GM12875 (cell line): Measurements from ENCODE around the gene TSPAN2.

Experiments used
- H3K4me3 ChIP-seq: one replicate; pipeline ENCODE4 v1.5.1; 2011; ENCODE audit warnings: low read depth, low read length, control low read depth
- CTCF ChIP-seq: IDR thresholded peaks from 2 replicates; pipeline ENCODE4 v1.5.1; 2011; ENCODE audit warnings: low read depth, mild to moderate bottlenecking, control low read depth, inconsistent platforms, low read length, moderate library complexity, borderline replicate concordance; ENCODE audit not compliant: insufficient read depth

Gene TSPAN2

GRCh38 chr1:115077984-115078330, 11.3 kb downstream of the TSPAN2 start:
- no peak for TF ChIP-seq CTCF

DNA sequence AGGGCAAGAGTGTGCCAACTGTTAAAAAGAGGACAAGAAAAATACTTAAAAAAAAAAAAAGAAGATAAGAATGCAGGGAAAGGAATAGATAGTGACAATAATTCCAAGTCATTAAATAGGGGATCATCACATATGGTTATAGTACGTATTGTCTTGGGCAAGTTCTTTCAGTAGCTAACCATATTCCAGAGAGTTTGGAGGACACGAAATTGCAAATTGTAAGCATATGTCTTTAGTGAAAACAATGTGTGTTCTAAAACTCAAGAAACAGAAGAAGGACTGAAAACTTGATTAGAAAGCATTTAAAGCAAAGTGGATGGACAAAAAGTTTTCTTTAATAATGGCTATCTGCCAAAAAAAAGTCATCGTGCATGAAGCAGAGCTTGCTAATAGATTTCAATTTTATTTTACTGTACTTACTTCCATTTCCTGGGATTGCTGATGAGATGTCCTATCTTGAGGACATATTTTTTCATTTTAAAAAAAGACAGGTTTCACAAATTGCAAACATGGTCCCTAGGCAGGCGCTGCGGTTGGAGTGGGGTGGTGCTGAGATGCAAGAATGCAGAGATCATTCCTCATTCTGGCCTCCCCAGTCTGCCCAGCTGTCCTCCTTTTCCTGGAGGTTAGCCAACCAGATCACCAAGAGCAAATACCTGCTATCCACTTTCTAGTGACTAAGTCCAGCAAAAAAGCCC, 11.9 kb downstream of the TSPAN2 start:
- H3K4me3 ChIP-seq: no peak overlapping the region
- TF ChIP-seq CTCF: no peak

More at GRCh38 chr1:115077984-115078330, 11.3 kb downstream of the TSPAN2 start:
- no peak overlapping the region for H3K4me3 ChIP-seq

DNA sequence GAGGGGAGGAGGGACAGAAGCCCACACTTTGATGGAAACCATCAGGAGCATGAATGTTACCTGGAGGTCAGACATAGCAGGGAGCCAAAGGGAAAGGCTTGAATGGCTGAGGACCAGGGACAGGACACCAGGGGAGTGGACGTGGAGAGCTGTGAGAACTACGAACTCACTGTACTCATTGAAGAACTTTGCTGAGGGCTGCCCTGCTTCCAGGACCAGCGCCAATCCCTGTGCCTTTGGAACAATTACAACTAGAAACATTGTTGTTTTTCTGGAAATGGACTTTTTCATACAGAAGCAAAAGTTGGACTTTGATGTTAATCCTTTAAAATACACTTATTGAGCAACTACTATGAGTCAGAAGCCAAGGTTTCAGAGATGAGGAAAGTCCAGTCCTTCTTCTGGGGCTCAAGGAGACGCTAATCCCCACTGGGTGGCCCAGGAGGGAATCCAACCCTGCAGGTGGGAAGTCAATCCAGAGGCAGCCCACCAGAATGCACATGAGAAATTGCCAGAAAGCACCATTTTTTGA, 12.9 kb downstream of the TSPAN2 start:
- H3K4me3 ChIP-seq: no peak overlapping the region
- TF ChIP-seq CTCF: no peak

GRCh38 chr1:115074839-115075534, 14.3 kb downstream of the TSPAN2 start:
- H3K4me3 ChIP-seq: no peak overlapping the region
- TF ChIP-seq CTCF: no peak

DNA sequence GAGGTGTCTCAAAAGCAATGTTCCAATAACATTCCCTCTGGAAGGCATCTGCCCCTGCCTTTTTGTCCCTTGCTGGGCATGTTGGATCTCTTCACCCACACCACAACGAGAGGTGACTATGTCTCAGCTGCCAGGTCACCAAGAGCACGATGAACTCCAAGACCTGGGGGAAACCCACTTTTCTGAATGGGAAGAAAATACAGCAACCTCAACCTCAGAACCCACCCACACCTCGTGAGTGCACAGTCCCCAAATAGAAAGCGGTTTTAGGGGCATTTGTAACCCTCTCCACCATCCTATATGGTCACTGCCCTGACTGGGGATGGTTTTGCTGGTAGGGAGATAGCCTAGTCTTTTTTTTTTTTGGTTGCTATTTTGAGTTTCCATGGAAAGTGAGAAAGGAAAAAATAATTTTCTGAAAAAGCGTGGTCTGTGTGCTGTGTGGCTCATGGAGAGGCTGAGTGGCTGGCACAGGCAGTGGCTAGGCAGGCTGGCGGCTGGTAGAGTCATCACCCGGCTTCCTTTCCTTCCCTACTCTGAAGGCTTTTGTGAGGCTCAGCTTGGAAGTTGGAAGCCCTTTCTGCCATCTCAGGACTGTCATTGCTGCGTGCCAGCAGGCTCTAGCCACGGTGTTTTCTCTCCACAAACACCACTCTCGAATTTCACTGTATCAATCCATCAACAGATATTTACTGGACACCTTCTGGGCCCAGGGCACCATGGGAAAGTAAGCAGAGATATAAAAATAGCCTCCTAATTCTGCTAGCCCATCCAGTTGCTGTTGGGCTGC, 15.8 kb downstream of the TSPAN2 start:
- TF ChIP-seq CTCF: no peak
- H3K4me3 ChIP-seq: no peak overlapping the region

- TF ChIP-seq CTCF: no peak
- H3K4me3 ChIP-seq: no peak overlapping the region
Measured at GRCh38 chr1:115071012-115071664, 18.2 kb downstream of the TSPAN2 start.
